PC-9 (cell line): ENCODE results near the gene TCEA2.

ENCODE experiments used
- CTCF ChIP-seq: fragments of 200-600 bp; sonication (generic); conservative IDR thresholded peaks from 2 replicates; pipeline ENCODE4 v1.6.1; 2017; ENCODE audit warnings: mixed run types, antibody characterized with exemption, mild to moderate bottlenecking, moderate library complexity
- EZH2 ChIP-seq: fragments of 200-600 bp; sonication (generic); IDR thresholded peaks from 2 replicates; pipeline ENCODE4 v1.8.0; 2017; ENCODE audit warnings: antibody characterized with exemption, low read depth

- TF ChIP-seq CTCF (no peak), EZH2 (no peak)
These were observed 27.2 kb downstream of the TCEA2 start for GRCh38 chr20:64090165-64090564.
